GM10248 (cell line): ENCODE results near the gene THEMIS2.

ENCODE experiments used
- CTCF ChIA-PET: fragments of 300-600 bp; sonication (Branson Sonifier 250); formaldehyde crosslinking; extraction: SDS; loops from one replicate; lab custom pipeline; 2021; ENCODE audit warnings: antibody characterized with exemption; lab: Yijun Ruan, JAX
- POLR2A ChIA-PET: fragments of 350-650 bp; sonication (Branson Sonifier 250); formaldehyde crosslinking; extraction: SDS; loops from one replicate; lab custom pipeline; 2020; ENCODE audit warnings: antibody characterized with exemption; lab: Yijun Ruan, JAX
- DNase-seq: peaks from one replicate; pipeline ENCODE4 v3.0.0; 2012; ENCODE audit errors: extremely low spot score
- CTCF ChIP-seq: IDR thresholded peaks from 2 replicates; pipeline ENCODE4 v1.5.1; 2012; ENCODE audit warnings: mild to moderate bottlenecking, low read depth; ENCODE audit errors: extremely low read depth, missing control alignments, control extremely low read depth

The THEMIS2 gene

GRCh38 chr1:27934818-27935549, 62.6 kb downstream of the THEMIS2 start, which contains the start of gene SMPDL3B:
Gene SMPDL3B (plus strand): TSS chr1:27935000. CDS start chr1:27935184, 184 bp downstream.
- POLR2A ChIA-PET, result no interaction called here
- no peak for TF ChIP-seq CTCF
- CTCF ChIA-PET, result interaction anchor here (1.1 kb wide), 1 partner anchor 10 kb away, joined by 7 read pairs; no protein-coding TSS in a partner anchor
- no peak for DNase-seq

GRCh38 chr1:27935721-27936120, 63.4 kb downstream of the THEMIS2 start:
- DNase-seq, result no peak
- CTCF ChIA-PET, result interaction anchor here (1.1 kb wide), 1 partner anchor 10 kb away, joined by 7 read pairs; no protein-coding TSS in a partner anchor
- no peak for TF ChIP-seq CTCF
- POLR2A ChIA-PET, result no interaction called here
